Measurements from ENCODE around the gene TPTE2. TPM values are rescaled to one million over a fixed set of nuclear protein-coding genes. Genes with fewer than 3 reads are reported as not detected.

Gene TPTE2
- total and polyA plus RNA-seq, 3 donors from 2014 or later, result 5.1 to 9.9 (median 8.0) TPM

DNA sequence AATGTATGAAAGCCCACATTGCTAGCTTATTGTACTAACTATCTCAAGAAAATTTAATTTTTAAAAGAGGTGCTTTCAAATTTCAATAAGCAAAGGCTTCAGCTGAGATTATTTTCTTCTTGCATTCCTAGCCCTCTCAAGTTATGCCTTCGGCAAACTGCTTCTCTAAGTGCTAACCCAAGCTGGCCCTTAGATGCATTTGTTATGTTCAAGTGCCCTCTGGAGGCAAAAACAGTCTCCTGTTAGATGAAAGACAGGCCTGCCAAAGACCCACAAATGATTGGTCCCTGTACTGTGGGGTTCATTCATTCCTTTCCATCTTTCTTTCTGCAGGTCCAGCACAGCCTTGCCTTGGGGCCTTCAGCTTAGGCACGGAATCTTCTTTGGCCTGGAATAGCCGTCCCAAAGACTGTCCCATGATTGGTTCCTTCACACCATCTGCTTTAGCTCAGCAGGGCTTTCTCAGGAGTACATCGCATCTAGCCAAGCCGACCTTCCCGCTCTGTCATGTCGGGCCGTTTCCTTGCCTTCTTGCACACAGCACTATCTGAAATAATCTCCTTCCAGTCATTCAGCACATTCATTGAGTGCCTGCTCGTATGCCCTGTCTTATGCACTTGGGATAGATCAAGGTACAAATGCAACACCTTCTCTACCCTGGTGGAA, 26.4 kb upstream of the TPTE2 start:
- no peaks in the 10 kb centered on the region for H3K4me1 ChIP-seq
- intact Hi-C loops (cut with DNase I; ENCODE audit: low total_unique reads), result no loop called here
- TF ChIP-seq, protein P1, sequence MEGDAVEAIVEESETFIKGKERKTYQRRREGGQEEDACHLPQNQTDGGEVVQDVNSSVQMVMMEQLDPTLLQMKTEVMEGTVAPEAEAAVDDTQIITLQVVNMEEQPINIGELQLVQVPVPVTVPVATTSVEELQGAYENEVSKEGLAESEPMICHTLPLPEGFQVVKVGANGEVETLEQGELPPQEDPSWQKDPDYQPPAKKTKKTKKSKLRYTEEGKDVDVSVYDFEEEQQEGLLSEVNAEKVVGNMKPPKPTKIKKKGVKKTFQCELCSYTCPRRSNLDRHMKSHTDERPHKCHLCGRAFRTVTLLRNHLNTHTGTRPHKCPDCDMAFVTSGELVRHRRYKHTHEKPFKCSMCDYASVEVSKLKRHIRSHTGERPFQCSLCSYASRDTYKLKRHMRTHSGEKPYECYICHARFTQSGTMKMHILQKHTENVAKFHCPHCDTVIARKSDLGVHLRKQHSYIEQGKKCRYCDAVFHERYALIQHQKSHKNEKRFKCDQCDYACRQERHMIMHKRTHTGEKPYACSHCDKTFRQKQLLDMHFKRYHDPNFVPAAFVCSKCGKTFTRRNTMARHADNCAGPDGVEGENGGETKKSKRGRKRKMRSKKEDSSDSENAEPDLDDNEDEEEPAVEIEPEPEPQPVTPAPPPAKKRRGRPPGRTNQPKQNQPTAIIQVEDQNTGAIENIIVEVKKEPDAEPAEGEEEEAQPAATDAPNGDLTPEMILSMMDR (IDR thresholded peaks at IDR 0.05), result peak; percentile 11 to 43 (median 36)
- no peak for TF ChIP-seq POLR2A (IDR thresholded peaks at IDR 0.05)
- H3K27ac ChIP-seq, result no peak overlapping the region
- H3K9me3 ChIP-seq, result no peaks in the 10 kb centered on the region
- H3K4me3 ChIP-seq, result no peak overlapping the region
- H3K36me3 ChIP-seq (ENCODE audit: low read depth, missing control alignments), result no peaks in the 10 kb centered on the region
- WGBS, 2 donors, result 47 to 52% methylated on average over 9 of the region's 9 CpGs
- DNase-seq, result peak; percentile 62
- no peaks in the 10 kb centered on the region for H3K27me3 ChIP-seq

DNA sequence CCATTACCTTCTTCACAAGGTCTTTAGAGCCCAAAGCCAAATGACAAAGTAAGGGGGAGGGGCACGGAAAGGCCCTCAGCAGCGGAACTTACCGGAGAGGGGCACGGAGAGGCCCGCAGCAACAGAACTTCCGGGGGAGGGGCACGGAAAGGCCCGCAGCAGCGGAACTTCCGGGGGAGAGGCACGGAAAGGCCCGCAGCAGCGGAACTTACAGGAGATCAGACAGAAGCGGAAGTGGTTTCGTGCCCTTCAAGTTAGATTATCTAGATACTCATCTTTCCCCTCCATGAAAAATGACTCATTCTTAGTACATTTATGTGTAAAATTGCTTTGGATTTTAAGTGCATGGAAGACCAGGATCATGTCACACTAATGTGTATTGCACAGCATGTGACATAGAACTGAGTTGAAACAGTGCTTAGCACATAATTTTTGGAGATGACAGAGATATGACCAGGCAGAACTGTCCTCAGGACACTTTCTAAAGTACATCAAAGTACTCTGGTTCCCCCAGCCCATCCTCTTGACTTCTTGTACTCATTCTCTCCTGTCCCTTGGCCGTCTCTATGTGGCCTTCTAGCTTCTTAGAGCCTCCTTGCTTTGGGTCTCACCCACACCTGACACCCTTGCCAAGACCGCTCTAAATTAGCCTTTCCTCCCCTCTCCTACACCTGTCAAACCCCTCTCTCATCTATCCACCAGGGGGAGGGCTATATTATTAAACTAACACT, 25.7 kb upstream of the TPTE2 start:
- WGBS, 2 donors, result 24 to 32% methylated on average over 17 of the region's 17 CpGs
- no peaks in the 10 kb centered on the region for H3K4me1 ChIP-seq
- H3K36me3 ChIP-seq (ENCODE audit: low read depth, missing control alignments), result no peaks in the 10 kb centered on the region
- H3K4me3 ChIP-seq, result peak overlapping the region; percentile 25 to 39
- peak; percentile 66 for DNase-seq
- no peaks in the 10 kb centered on the region for H3K9me3 ChIP-seq
- H3K27me3 ChIP-seq, result no peaks in the 10 kb centered on the region
- no peak for TF ChIP-seq POLR2A (IDR thresholded peaks at IDR 0.05)
- TF ChIP-seq, protein P1 (IDR thresholded peaks at IDR 0.05), result no peak
- no peak overlapping the region for H3K27ac ChIP-seq
- intact Hi-C loops (cut with DNase I; ENCODE audit: low total_unique reads), result no loop called here

DNA sequence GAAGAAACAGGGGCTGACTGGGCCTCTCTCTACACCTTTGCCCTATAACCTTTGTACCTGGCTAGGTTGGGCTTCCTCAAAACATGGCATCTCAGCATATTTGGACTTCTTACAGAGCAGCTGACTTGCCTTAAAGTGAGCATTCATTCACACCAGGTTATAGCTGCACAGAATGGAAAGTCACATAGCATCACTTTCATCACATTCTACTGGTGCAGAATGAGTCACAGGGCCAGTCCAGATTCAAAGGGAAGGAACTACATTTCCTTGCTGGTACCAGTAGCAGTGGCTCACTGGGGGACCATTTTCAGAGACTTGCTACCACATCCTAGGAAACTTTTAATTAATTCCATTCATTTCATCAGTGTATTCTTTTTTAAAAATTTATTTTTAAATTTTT, 20.3 kb upstream of the TPTE2 start:
- no peak for TF ChIP-seq POLR2A (IDR thresholded peaks at IDR 0.05)
- TF ChIP-seq, protein P1 (IDR thresholded peaks at IDR 0.05), result no peak
- no peaks in the 10 kb centered on the region for H3K9me3 ChIP-seq
- no peak overlapping the region for H3K4me3 ChIP-seq
- H3K4me1 ChIP-seq, result no peaks in the 10 kb centered on the region
- intact Hi-C loops (cut with DNase I; ENCODE audit: low total_unique reads), result no loop called here
- no peaks in the 10 kb centered on the region for H3K27me3 ChIP-seq
- H3K36me3 ChIP-seq (ENCODE audit: low read depth, missing control alignments), result no peaks in the 10 kb centered on the region
- DNase-seq, result no peak
- no peak overlapping the region for H3K27ac ChIP-seq

DNA sequence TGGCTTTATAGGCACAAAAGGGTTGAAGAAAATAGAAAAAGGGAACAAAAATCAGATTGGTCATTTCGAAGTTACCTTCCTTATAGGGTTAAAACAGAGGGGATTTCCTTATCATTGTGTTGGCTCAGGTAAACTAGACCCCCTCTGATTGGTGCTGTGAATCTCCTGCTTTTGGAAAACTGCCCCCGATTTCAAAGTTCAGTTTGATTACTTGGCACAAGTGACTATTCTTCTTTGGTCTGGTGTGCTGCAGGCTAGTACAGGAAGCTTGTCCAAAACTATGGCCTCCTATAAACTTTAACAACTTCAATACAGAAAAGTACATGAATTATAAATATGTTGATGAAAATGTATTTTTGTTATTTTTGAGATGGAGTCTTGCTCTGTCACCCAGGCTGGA, 13.9 kb upstream of the TPTE2 start:
- no peak for DNase-seq
- no peaks in the 10 kb centered on the region for H3K27me3 ChIP-seq
- no peaks in the 10 kb centered on the region for H3K9me3 ChIP-seq
- H3K4me1 ChIP-seq, result no peaks in the 10 kb centered on the region
- intact Hi-C loops (cut with DNase I; ENCODE audit: low total_unique reads), result no loop called here
- no peak for TF ChIP-seq POLR2A (IDR thresholded peaks at IDR 0.05)
- TF ChIP-seq, protein P1 (IDR thresholded peaks at IDR 0.05), result no peak
- no peaks in the 10 kb centered on the region for H3K36me3 ChIP-seq (ENCODE audit: low read depth, missing control alignments)
- no peak overlapping the region for H3K27ac ChIP-seq
- 71 to 75% methylated on average over 2 of the region's 2 CpGs for WGBS, 2 donors
- H3K4me3 ChIP-seq, result no peak overlapping the region
